DND-41 (cell line): ENCODE results near the gene FSTL1.

Experiments used
- ATAC-seq: fragments of 200-7000 bp; cut with Tn5 transposase; 3 replicates; pipeline ENCODE4 v1.9.1; 2021; ENCODE audit warnings: low read depth; ENCODE audit not compliant: insufficient read depth
- DNase-seq: peaks from one replicate; pipeline ENCODE4 v3.0.0-alpha.2; 2020
- H2AFZ ChIP-seq: 2 replicates; pipeline ENCODE4 v1.6.0; 2012; ENCODE audit warnings: low read depth, low read length
- H3K27ac ChIP-seq: 2 replicates; pipeline ENCODE4 v1.5.1; 2012; ENCODE audit warnings: low read length, inconsistent platforms
- H3K27me3 ChIP-seq: fragments of 200-600 bp; sonication (generic); 2 replicates; pipeline ENCODE4 v1.6.0; 2012; ENCODE audit warnings: low read length, mild to moderate bottlenecking, inconsistent platforms; ENCODE audit not compliant: insufficient read depth, poor library complexity
- H3K36me3 ChIP-seq: 2 replicates; pipeline ENCODE4 v1.5.1; 2012; ENCODE audit warnings: low read length, inconsistent platforms; ENCODE audit not compliant: insufficient read depth
- H3K4me1 ChIP-seq: 2 replicates; pipeline ENCODE4 v1.5.1; 2012; ENCODE audit warnings: mild to moderate bottlenecking, low read length; ENCODE audit not compliant: insufficient read depth
- H3K4me2 ChIP-seq: 2 replicates; pipeline ENCODE4 v1.6.0; 2012; ENCODE audit warnings: mild to moderate bottlenecking, moderate library complexity, low read length, inconsistent platforms; ENCODE audit not compliant: insufficient read depth
- H3K4me3 ChIP-seq, 2 experiments: fragments of 200-600 bp in 1 of 2; shearing (Covaris generic) in 1 of 2; 2 replicates each; pipeline ENCODE4 v1.5.1; 2012 to 2016; ENCODE audit warnings: inconsistent platforms in 2 of 2, low read length in 2 of 2, mild to moderate bottlenecking in 2 of 2, low read depth in 1 of 2, moderate library complexity in 1 of 2
- H3K79me2 ChIP-seq: 2 replicates; pipeline ENCODE4 v1.6.0; 2012; ENCODE audit warnings: low read length, inconsistent platforms; ENCODE audit not compliant: insufficient read depth
- H3K9ac ChIP-seq: 2 replicates; pipeline ENCODE4 v1.6.0; 2012; ENCODE audit warnings: low read depth, mild to moderate bottlenecking, inconsistent platforms, low read length, moderate library complexity
- H3K9me3 ChIP-seq: 2 replicates; pipeline ENCODE4 v1.5.1; 2012; ENCODE audit warnings: low read length, moderate library complexity, mild to moderate bottlenecking, inconsistent platforms; ENCODE audit not compliant: insufficient read depth, severe bottlenecking
- H4K20me1 ChIP-seq: 2 replicates; pipeline ENCODE4 v1.6.0; 2012; ENCODE audit warnings: low read length; ENCODE audit not compliant: insufficient read depth
- EZH2 ChIP-seq: IDR thresholded peaks from 3 replicates; pipeline ENCODE4 v1.6.1; 2012; ENCODE audit warnings: borderline replicate concordance, low read depth, mild to moderate bottlenecking, moderate library complexity, low read length, inconsistent platforms; ENCODE audit not compliant: severe bottlenecking
- TF ChIP-seq, protein P1 (sequence below): IDR thresholded peaks from 2 replicates; pipeline ENCODE4 v1.5.1; 2012; ENCODE audit warnings: borderline replicate concordance, low read length, moderate library complexity, mild to moderate bottlenecking; ENCODE audit not compliant: poor library complexity, severe bottlenecking; ENCODE audit errors: extremely low read depth

FSTL1 gene

DNA sequence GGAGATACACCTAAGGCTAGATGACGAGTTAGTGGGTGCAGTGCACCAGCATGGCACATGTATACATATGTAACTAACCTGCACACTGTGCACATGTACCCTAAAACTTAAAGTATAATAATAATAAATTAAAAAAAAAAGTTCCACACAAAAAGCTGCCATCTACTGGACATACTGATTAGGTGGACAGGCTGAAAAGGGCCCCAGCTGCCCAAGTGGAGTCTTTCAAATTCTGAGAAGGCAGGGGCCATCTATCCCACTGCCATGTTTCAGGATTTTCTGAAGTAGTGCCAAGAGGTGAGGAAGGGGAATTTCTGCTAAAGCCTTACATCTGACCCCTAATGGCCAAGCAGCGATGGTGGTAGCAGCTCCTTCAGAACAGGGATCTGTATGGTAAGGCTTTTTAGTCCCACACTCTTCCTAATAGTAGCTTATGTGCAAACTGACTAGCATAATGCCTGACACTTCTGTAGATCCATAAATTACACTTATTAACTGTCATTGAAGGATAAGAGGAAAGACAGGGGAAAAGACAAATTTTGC, 7.7 kb downstream of the FSTL1 start:
- Histone ChIP-seq H3K4me2 (no peak overlapping the region), H3K9me3 (no peaks in the 10 kb centered on the region), H3K36me3 (no peaks in the 10 kb centered on the region), H3K79me2 (no peaks in the 10 kb centered on the region), H3K4me3 (no peak overlapping the region), H2AFZ (no peak overlapping the region), H4K20me1 (no peaks in the 10 kb centered on the region), H3K27ac (no peak overlapping the region), H3K4me1 (no peaks in the 10 kb centered on the region), H3K9ac (no peak overlapping the region), H3K27me3 (no peaks in the 10 kb centered on the region)
- ATAC-seq (no peak), DNase-seq (no peak)
- no peak for TF ChIP-seq EZH2
- TF ChIP-seq, protein P1, sequence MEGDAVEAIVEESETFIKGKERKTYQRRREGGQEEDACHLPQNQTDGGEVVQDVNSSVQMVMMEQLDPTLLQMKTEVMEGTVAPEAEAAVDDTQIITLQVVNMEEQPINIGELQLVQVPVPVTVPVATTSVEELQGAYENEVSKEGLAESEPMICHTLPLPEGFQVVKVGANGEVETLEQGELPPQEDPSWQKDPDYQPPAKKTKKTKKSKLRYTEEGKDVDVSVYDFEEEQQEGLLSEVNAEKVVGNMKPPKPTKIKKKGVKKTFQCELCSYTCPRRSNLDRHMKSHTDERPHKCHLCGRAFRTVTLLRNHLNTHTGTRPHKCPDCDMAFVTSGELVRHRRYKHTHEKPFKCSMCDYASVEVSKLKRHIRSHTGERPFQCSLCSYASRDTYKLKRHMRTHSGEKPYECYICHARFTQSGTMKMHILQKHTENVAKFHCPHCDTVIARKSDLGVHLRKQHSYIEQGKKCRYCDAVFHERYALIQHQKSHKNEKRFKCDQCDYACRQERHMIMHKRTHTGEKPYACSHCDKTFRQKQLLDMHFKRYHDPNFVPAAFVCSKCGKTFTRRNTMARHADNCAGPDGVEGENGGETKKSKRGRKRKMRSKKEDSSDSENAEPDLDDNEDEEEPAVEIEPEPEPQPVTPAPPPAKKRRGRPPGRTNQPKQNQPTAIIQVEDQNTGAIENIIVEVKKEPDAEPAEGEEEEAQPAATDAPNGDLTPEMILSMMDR = no peak

DNA sequence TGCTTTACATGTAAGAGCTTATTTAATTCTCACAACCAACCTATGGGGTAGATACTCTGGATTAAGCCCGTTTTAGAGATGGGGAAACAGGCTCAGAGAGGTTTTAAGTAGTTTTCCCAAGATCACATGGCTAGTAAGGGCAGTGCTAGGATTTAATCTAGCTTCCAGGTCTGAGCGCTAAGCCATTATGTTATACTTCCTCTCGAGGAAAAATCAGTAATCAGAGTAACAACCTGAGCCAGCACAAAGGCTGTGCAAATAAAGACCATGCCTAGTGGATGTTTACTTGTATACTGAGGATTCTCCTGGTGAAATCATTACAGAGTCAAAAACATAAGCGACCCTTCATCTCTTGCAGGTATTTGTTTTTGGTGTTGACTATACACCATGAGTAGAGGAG, 9.0 kb downstream of the FSTL1 start:
- Histone ChIP-seq H3K4me3 (no peak overlapping the region), H3K79me2 (no peaks in the 10 kb centered on the region), H3K9me3 (no peaks in the 10 kb centered on the region), H3K4me1 (no peaks in the 10 kb centered on the region), H3K27me3 (no peaks in the 10 kb centered on the region), H3K27ac (no peak overlapping the region), H4K20me1 (no peaks in the 10 kb centered on the region), H2AFZ (no peak overlapping the region), H3K36me3 (no peaks in the 10 kb centered on the region), H3K4me2 (no peak overlapping the region), H3K9ac (no peak overlapping the region)
- ATAC-seq = no peak
- TF ChIP-seq EZH2 = no peak
- TF ChIP-seq, protein P1 = no peak
- DNase-seq = no peak

DNA sequence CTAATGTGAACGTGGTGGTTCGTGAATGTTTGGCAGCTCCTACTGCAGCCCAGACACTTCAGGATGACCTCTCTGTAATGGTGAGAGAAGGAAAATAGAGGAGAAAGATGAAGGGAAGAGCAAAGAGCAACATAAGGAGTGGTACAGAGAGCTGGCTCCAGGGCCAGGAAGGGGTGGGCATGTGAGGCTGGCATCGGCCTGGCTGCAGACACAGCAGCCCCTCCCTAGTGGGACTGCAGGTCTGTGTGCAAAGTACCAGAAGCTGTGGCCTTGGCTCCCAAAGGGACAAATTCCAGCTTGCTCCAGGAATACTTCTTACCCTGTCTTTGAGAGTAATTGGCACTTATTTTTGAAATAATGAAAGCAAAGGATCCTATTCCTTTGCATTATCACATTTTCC, 10.0 kb downstream of the FSTL1 start:
- Histone ChIP-seq H4K20me1 (no peaks in the 10 kb centered on the region), H3K4me2 (no peak overlapping the region), H3K9ac (no peak overlapping the region), H3K9me3 (no peaks in the 10 kb centered on the region), H3K27me3 (no peaks in the 10 kb centered on the region), H3K4me1 (no peaks in the 10 kb centered on the region), H3K27ac (no peak overlapping the region), H2AFZ (no peak overlapping the region), H3K4me3 (no peak overlapping the region), H3K79me2 (no peaks in the 10 kb centered on the region), H3K36me3 (no peaks in the 10 kb centered on the region)
- TF ChIP-seq, protein P1 = no peak
- no peak for TF ChIP-seq EZH2
- DNase-seq = no peak
- ATAC-seq = no peak
